ENCODE results near the gene ESF1.

- TF ChIP-seq, protein P1, sequence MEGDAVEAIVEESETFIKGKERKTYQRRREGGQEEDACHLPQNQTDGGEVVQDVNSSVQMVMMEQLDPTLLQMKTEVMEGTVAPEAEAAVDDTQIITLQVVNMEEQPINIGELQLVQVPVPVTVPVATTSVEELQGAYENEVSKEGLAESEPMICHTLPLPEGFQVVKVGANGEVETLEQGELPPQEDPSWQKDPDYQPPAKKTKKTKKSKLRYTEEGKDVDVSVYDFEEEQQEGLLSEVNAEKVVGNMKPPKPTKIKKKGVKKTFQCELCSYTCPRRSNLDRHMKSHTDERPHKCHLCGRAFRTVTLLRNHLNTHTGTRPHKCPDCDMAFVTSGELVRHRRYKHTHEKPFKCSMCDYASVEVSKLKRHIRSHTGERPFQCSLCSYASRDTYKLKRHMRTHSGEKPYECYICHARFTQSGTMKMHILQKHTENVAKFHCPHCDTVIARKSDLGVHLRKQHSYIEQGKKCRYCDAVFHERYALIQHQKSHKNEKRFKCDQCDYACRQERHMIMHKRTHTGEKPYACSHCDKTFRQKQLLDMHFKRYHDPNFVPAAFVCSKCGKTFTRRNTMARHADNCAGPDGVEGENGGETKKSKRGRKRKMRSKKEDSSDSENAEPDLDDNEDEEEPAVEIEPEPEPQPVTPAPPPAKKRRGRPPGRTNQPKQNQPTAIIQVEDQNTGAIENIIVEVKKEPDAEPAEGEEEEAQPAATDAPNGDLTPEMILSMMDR (IDR thresholded peaks at IDR 0.05): no peak
- no peak for TF ChIP-seq POLR2A (IDR thresholded peaks at IDR 0.05)
Observed at GRCh38 chr20:13831476-13831875, 46.8 kb upstream of the ESF1 start.
